ENCODE results near the gene SDSL. TPM values are rescaled to one million over a fixed set of nuclear protein-coding genes. Genes with fewer than 3 reads are reported as not detected.

The SDSL gene
- total and polyA plus RNA-seq, 2 experiments from 2014 or later, result not detected

- TF ChIP-seq CTCF (conservative IDR thresholded peaks at IDR 0.05; ENCODE audit: low read depth in 2 of 2), result no peak
- TF ChIP-seq STAT1 (IDR thresholded peaks at IDR 0.05; ENCODE audit: unreplicated experiment), result no peak
- no peak for TF ChIP-seq ZNF331 (CRISPR knock-in tag; IDR thresholded peaks at IDR 0.05; ENCODE audit: low read depth)
- TF ChIP-seq ZNF114 (CRISPR knock-in tag; IDR thresholded peaks at IDR 0.05), result no peak
- TF ChIP-seq CREB1 (CRISPR knock-in tag; IDR thresholded peaks at IDR 0.05; ENCODE audit: low read depth), result no peak
- no peak for TF ChIP-seq REST (IDR thresholded peaks at IDR 0.05; ENCODE audit: unreplicated experiment)
Observed at GRCh38 chr12:113422886-113423669, 898 bp downstream of the SDSL start (continued).

- 0 out of 2 replicates have a peak, but pooled peaks cover 8% of the 10 kb centered on the region for H3K4me1 ChIP-seq (ENCODE audit: insufficient read depth)
- no peak for DNase-seq (ENCODE audit: low spot score)
- no peaks in the 10 kb centered on the region for H3K36me3 Mint-ChIP-seq (ENCODE audit: low read depth)
- H2AFZ ChIP-seq, result no peak overlapping the region
- H3K36me3 ChIP-seq (ENCODE audit: insufficient read depth), result no peaks in the 10 kb centered on the region
- no peak for ATAC-seq
- 0 out of 2 replicates have a peak, but pooled peaks cover 3% of the 10 kb centered on the region for H3F3A ChIP-seq (replicated peaks; ENCODE audit: low read depth)
- peaks cover 27% of the 10 kb centered on the region for H3K27me3 Mint-ChIP-seq (ENCODE audit: insufficient read depth, low read depth, poor library complexity)
- H3K4me1 Mint-ChIP-seq, result peaks cover 13% of the 10 kb centered on the region
- H3K27ac ChIP-seq (ENCODE audit: low read depth), result no peak overlapping the region
- H3K27me3 ChIP-seq (ENCODE audit: insufficient read depth), result no peaks in the 10 kb centered on the region
- H3K9me2 ChIP-seq (ENCODE audit: insufficient read depth), result no peaks in the 10 kb centered on the region
- H3K4me3 Mint-ChIP-seq, result no peak overlapping the region
- H3K9me3 Mint-ChIP-seq, result no peaks in the 10 kb centered on the region
- no peaks in the 10 kb centered on the region for H3K79me2 ChIP-seq (replicated peaks; ENCODE audit: insufficient read depth)
- no peak overlapping the region for H3K4me2 ChIP-seq
- H3K27ac Mint-ChIP-seq, result no peak overlapping the region
- H3K4me3 ChIP-seq, result no peak overlapping the region
- no peaks in the 10 kb centered on the region for H4K20me1 ChIP-seq (replicated peaks; ENCODE audit: insufficient read depth)
- no peak for TF ChIP-seq CTCF (conservative IDR thresholded peaks at IDR 0.05; ENCODE audit: low read depth in 2 of 2)
- TF ChIP-seq ZNF462 (CRISPR knock-in tag; IDR thresholded peaks at IDR 0.05), result no peak
Observed at GRCh38 chr12:113424456-113424855, 2.3 kb downstream of the SDSL start.

Measured in GM23338 (cell line).